SK-N-MC (cell line): ENCODE measurements around the gene OSBPL10.
A peak's percentile ranks its signal among the peaks of the same experiment; 100 is the strongest.

Experiments used
- DNase-seq: peaks from one replicate; pipeline ENCODE4 v3.0.0-alpha.2; 2011; ENCODE audit warnings: low read depth, low spot score
- H3K27ac ChIP-seq: fragments of 200-600 bp; sonication (generic); 2 replicates; pipeline ENCODE4 v1.5.1; 2016; ENCODE audit warnings: mixed run types
- H3K36me3 ChIP-seq: fragments of 200-600 bp; sonication (generic); 2 replicates; pipeline ENCODE4 v1.6.1; 2017; ENCODE audit warnings: antibody characterized with exemption, low read length, mixed read lengths; ENCODE audit not compliant: insufficient read depth
- H3K4me3 ChIP-seq: fragments of 200-600 bp; sonication (generic); 2 replicates; pipeline ENCODE4 v1.5.1; 2016
- H3K9ac ChIP-seq: fragments of 200-600 bp; sonication (generic); 2 replicates; pipeline ENCODE4 v1.8.0; 2017; ENCODE audit warnings: mixed run types, mixed read lengths; ENCODE audit not compliant: insufficient read length
- H3K9me3 ChIP-seq: fragments of 200-600 bp; sonication (generic); 2 replicates; pipeline ENCODE4 v1.6.1; 2017; ENCODE audit warnings: low read depth, mild to moderate bottlenecking, antibody characterized with exemption, low read length, moderate library complexity, mixed read lengths
- EZH2 ChIP-seq: fragments of 200-600 bp; sonication (generic); IDR thresholded peaks from one replicate; pipeline ENCODE4 v1.6.1; 2017; ENCODE audit warnings: antibody characterized with exemption
- FOXP2 ChIP-seq: optimal IDR thresholded peaks from 2 replicates; pipeline ENCODE3; 2011; ENCODE audit warnings: mild to moderate bottlenecking, moderate library complexity; ENCODE audit not compliant: insufficient read depth; ENCODE audit errors: extremely low read length, control extremely low read depth
- POLR2AphosphoS5 ChIP-seq: IDR thresholded peaks from 2 replicates; pipeline ENCODE4 v1.6.1; 2012; ENCODE audit warnings: mild to moderate bottlenecking, low read depth, low read length, borderline replicate concordance

OSBPL10 gene

DNA sequence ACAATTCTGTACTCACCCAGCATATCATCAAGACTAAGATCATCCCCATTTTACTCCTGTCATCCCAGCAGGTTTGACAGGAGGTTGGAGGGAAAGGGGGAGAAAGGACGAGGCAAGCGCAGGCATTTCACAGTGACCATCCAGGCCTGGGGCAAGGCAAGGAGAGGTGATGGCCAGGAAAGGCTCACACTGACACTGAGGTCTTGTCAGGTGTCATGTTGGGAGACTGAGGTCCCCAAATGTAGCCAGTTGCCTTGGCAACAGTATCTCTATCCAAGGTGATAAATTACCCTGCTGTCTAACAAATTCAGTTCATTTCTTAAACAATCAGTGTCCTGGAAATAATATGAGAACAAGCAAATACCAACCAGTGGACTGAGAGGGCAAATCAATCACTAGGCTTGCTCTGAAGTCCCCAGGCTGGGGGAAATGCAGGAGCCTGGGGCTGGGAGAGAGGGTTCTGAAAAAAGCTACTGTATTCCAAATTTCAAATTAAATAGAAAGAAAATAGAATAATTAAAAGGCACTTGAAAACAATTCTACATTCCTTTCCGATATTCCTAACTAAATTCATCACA lies 172.8 kb downstream of the OSBPL10 start:
- H3K36me3 ChIP-seq, result no peaks in the 10 kb centered on the region
- no peak overlapping the region for H3K27ac ChIP-seq
- TF ChIP-seq EZH2 (no peak), POLR2AphosphoS5 (no peak), FOXP2 (no peak)
- H3K4me3 ChIP-seq, result no peak overlapping the region
- DNase-seq, result no peak
- H3K9ac ChIP-seq, result no peak overlapping the region
- no peaks in the 10 kb centered on the region for H3K9me3 ChIP-seq

DNA sequence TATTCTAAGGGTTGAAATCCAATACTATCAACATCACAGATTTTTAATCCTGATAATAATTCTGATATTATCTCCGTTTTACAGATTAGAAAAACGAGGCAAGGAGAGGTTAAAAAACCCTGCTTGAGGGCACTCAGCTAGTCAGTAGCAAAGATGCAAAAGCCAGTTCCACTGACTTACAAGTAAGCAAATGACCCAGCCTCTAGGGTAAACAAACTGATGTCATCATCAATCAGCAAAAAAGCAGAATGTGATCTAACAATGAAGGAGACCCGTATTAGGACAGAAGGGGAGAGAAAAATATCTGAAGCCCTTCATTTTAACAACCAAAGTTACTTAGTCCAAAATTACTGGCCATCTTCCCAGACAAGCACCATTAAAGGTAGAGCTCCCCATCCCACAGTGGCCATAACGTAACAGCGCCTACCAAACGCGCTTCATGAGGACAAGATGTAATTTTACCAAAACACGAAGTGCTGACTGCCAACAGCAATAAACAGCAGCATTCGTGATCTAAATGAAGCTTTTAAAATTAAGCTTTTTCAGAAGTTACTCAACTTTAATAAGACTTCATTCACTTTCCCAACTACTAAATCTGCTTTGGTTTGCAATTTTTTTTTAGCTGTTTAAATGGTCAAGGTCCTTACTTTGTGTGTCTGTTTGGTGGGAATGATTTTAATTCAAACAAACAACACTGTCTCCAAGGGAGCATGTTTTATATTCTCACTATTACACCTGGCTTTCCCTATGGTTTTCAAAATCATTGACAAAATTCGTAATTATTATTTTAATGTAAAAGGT lies 176.6 kb downstream of the OSBPL10 start:
- no peaks in the 10 kb centered on the region for H3K9me3 ChIP-seq
- no peaks in the 10 kb centered on the region for H3K36me3 ChIP-seq
- H3K27ac ChIP-seq, result no peak overlapping the region
- H3K4me3 ChIP-seq, result no peak overlapping the region
- no peak overlapping the region for H3K9ac ChIP-seq
- no peak for DNase-seq
- TF ChIP-seq POLR2AphosphoS5, result no peak
- TF ChIP-seq FOXP2, result no peak
- no peak for TF ChIP-seq EZH2

DNA sequence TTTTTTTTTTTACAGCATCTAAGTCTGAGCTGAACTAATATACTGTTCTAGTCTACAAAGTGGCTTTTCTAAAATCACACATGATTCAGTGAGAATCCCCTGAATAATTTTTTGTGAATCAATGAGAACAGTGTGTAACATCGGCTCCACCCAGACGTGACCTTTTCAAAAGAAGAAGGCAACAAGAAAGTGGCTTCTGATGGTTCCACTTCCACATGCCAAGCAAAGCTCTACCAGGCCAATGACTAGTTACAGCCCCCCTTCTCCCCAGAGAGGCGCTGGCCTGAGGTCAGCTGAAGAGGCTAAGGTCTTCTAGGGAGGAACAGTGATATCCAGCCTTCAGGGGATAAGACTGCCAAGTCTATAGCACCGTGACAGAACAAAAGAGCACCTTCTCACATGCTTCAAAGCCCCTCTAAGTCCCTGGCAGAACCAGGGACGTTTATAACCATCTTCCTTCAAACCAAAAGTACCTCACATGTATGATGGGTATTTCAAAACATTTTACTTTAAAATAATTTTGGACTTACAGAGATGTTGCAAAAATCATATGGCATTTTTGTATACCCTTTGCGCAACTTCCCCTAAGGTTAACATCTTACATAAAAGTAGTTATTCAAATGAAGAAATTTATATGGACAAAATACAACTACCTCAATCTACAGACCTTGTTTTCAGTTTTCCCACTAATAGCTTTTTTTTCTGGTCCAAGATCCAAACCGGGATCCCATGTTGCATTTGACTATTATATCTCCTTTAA lies 177.9 kb downstream of the OSBPL10 start:
- no peak for DNase-seq
- H3K36me3 ChIP-seq, result no peaks in the 10 kb centered on the region
- TF ChIP-seq FOXP2 (no peak), POLR2AphosphoS5 (no peak), EZH2 (no peak)
- no peak overlapping the region for H3K9ac ChIP-seq
- no peak overlapping the region for H3K27ac ChIP-seq
- no peaks in the 10 kb centered on the region for H3K9me3 ChIP-seq
- H3K4me3 ChIP-seq, result no peak overlapping the region

DNA sequence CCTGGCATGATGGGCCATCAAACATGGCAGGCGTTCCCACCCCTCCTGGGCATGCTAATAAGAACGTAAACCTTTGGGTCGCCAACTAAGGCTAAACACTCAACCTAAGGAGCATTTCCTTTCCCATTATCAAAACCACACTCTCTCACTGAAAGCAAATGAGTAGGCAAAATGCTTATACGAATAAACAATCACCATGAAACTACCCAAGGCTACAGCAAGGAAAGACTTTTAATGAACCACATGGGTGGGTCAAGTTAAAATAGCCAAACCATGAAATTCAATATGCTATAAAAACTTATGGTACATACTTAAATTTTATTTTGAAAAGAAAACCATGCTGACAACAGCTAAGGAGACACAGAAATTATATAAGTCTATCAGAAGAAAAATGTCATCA lies 180.6 kb downstream of the OSBPL10 start:
- no peak for DNase-seq
- no peak for TF ChIP-seq EZH2
- TF ChIP-seq FOXP2, result no peak
- TF ChIP-seq POLR2AphosphoS5, result no peak
- H3K36me3 ChIP-seq, result no peaks in the 10 kb centered on the region
- no peak overlapping the region for H3K4me3 ChIP-seq
- H3K27ac ChIP-seq, result 0 out of 2 replicates have a peak overlapping the region, but pooled peaks have one; percentile 3
- no peak overlapping the region for H3K9ac ChIP-seq
- H3K9me3 ChIP-seq, result no peaks in the 10 kb centered on the region

DNA sequence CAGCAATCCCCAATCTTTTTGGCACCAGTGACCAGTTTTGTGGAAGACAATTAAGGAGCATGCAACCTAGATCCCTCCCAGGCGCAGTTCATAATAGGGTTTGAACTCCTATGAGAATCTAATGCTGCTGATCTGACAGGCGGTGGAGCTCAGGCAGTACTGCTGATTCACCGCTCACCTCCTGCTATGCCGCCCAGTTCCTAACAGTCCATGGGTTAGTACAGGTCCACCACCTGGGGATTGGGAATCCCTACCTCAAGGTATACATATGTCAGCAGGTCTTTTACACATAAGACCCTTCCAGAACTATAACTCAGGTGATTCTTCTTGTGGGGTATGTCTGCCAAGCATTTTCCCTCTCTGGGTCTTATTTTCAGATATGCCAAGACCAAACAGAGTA lies 182.2 kb downstream of the OSBPL10 start:
- Histone ChIP-seq H3K27ac (no peak overlapping the region), H3K9ac (no peak overlapping the region), H3K9me3 (no peaks in the 10 kb centered on the region), H3K4me3 (no peak overlapping the region), H3K36me3 (no peaks in the 10 kb centered on the region)
- TF ChIP-seq FOXP2, result no peak
- TF ChIP-seq POLR2AphosphoS5, result no peak
- TF ChIP-seq EZH2, result no peak
- no peak for DNase-seq

DNA sequence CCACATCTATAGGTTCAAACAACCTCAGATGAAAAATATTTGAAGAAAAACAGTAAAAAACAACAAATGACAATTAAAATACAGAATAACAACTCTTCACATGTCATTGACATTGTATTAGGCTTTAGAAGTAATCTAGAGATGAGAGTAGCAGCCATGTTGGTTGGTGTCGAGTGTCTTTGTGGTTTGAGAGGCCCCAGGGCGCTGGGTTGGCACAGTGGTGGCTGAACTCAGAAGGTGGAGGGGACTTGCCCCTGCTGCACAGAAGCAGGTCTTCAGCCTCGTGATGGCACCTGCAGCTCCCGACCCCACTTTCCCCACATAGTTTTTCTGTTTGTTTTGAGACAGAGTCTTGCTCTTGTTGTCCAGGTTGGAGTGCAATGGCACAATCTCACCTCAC lies 187.2 kb downstream of the OSBPL10 start:
- H3K36me3 ChIP-seq, result no peaks in the 10 kb centered on the region
- no peak for DNase-seq
- TF ChIP-seq POLR2AphosphoS5, result no peak
- H3K9me3 ChIP-seq, result no peaks in the 10 kb centered on the region
- H3K27ac ChIP-seq, result no peak overlapping the region
- H3K9ac ChIP-seq, result no peak overlapping the region
- H3K4me3 ChIP-seq, result no peak overlapping the region

DNA sequence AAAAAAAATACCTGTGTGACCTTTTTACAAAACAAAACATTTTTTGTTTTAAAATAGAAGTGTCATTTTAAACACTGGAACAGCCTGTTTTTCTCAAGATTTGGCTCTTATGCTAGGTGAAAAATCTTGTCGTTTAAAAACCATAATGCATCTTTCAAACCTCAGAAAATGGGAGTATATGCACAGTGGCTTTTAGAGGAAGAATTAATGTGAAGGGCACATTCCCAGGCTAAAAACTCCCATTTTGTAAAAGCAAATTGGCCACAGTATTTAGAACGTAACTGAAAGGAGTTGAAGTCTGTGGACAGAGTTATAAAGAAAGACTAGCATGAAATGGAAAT lies 190.0 kb downstream of the OSBPL10 start:
- Histone ChIP-seq H3K4me3 (peak overlapping the region; percentile 49), H3K36me3 (no peaks in the 10 kb centered on the region), H3K9me3 (no peaks in the 10 kb centered on the region), H3K9ac (no peak overlapping the region), H3K27ac (peak overlapping the region; percentile 82)
- TF ChIP-seq POLR2AphosphoS5, result no peak
- no peak for TF ChIP-seq EZH2
- no peak for TF ChIP-seq FOXP2
- DNase-seq, result no peak

DNA sequence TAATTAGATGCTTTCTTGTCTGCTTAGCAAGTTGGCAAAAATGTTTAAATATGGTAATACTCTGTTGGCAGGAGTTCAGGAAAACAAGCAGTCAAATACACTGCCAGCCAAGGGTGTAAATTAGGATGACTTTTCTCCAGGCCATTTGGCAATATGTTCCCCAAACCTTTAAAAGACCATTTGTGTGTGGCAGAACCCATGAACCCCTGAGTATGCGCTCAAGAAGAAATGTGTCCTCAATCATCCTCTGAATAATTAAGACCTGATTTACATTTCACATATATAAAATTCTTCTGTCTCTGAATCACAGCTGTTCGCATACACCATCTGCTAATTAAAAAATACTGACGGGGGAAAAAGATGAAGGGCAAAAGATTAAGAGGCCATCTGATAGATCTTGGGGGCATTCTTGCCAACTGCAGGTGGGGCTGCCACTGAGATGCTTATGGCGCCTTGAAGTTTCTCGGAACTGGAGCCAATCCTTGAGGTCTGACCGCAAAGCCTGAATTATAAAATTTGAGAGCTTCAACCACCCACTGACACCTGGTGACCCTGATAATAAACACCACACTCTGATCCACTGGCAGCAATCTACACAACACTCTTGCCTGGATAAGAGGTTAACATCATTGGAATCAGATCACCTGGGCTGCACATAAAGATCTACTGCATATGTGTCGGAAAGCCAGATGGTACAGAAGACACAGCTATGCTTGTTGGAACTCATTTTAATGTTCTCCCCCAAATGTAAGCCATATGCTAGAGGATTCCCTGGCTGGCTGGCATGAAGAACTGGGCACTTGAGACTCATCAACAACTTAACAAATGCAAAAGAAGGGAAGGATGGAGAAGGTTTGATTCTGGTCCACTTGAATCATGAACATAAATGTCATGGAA lies 190.6 kb downstream of the OSBPL10 start:
- no peaks in the 10 kb centered on the region for H3K9me3 ChIP-seq
- no peaks in the 10 kb centered on the region for H3K36me3 ChIP-seq
- peak overlapping the region; percentile 82; the same call in 1 of the 2 replicates for H3K27ac ChIP-seq
- H3K9ac ChIP-seq, result no peak overlapping the region
- TF ChIP-seq EZH2 (no peak), POLR2AphosphoS5 (no peak), FOXP2 (no peak)
- peak overlapping the region; percentile 49 for H3K4me3 ChIP-seq
- DNase-seq, result no peak
